NCI-H774 (cell line): ENCODE data around the gene PRKAB2.
"Not testable (repeated sequence)": the region's sequence is repeated elsewhere in the genome, so short reads cannot be mapped to it uniquely, and the experiment has no call there.

Experiments used
- DNase-seq: peaks from one replicate; lab custom pipeline; 2025; lab: John Stamatoyannopoulos, UW

Gene PRKAB2

DNA sequence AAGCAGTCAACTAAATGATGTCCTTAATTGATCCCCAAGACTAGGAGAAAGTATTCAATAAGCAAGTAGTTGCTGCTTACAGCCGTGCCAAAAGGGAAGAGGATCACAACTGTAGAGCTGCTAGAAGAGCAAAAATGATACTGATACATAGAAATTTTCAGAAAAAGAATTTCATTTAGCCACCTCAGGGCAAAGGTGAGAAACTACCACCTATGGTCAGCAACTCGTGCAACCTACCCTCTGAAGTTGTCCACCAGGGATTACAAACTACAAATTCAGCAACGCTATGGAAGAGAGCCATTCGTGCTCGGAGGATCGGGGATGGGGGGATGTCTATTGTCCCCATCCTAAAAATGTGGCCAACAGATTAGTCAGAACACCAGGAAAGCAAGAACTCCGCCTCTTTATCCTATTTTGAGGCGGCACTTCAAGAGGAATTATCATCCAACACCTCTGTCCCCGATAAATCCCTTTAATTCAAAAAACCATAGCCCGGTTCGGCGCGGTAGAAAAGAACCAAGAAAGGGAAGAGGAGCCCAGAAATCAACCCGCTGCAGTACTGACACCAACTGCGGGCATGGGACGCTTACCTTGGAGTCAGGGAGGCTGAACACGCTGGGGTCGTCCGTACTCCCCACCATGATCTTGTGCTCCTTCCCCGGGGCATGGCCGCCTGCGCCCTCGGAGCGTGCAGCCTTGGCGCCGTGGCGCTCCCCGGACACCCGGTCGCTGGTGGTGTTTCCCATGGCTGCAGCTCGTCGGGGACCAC lies 687 bp downstream of the PRKAB2 start:
- DNase-seq = no peak

DNA sequence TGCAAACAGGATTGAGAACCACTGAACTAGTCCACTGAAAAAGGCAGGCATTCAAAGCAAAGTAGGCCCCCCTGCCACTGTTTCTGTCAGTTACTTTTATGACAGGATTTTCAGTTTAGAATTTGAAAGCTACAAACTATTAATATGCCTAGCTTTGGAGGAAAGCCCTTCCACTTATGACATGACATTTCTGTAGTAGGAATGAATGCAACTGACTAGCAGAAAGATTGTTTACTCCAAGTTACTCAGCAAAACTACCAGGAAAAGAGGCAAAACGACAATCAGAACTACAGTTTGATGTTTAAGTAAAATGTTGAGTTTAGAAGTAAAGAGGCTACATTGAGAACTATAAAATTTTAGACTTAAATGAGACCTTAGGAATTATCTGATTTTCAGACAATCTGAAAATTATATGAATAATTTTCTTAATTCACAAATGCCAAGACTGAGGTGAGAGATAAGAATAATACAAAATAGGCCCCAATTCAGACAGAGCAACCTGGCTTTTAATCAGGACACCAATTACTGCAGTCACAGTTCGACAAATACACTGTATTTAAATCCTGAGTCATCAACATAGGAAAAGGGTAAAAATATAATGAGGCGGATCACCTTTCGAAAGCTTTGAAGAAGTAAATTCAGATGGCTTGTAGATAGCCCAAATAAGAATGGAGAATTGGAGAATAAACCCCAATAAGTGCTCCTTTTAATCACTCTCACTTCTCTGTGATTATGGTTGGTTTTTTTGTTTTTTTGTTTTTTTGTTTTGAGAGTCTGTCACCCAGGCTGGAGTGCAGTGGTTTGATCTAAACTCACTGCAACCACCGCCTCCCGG lies 2.2 kb downstream of the PRKAB2 start:
- DNase-seq = no peak

DNA sequence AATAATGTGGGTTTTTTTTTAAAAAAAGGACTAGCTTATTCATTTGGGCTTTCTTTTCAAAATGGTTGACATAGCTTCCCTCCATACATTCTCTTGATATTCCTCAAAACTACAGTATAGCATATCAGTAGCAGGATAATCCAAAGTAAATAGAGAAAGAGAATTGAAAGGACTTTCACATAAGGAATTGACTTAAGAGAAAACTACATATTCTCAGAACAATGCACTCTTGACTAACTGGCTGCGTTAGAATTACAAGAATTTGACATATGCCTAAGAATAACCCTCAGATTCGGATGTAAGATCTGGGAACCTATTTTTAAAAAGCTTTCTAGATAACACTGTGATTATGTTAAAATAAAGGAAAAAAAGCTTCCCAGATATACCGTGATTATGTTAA lies 3.1 kb downstream of the PRKAB2 start:
- no peak for DNase-seq

DNA sequence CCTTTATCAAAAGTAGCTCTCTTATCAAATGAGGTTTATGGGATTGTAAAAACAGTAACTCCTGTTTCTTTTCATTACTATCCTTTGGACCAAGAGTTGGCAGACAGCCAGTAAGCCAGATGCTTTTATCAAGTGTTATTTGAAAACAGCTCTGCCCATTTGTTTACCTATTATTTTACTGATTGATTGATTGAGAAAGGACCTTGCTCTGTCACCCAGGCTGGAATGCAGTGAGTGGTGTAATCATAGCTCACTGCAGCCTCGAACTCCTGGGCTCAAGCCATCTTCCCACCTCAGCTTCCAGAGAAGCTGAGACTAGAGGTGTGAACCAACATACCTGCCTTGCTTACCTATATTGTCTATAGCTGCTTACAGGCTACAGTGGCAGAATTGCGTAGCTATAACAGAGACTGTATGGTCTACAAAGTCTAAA lies 3.6 kb downstream of the PRKAB2 start:
- peak; percentile 22 for DNase-seq

DNA sequence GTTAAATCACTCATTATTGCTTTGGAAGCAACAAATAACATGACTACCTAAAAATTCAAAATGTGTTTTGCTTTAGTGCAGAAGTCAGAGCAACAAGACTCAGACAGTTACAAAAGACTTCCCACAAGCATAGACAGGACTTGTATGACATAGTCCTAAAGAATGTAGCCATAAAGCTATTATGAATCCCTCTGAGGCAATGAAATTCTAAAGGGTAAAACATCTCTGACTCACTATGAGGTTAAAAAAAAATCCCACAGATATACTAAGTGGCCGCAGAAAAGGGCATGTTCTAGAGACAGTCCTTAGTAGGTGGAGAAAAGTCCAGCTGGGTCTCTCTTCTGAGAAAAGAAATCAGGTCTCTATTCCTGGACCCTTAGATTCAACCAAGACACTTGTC lies 4.9 kb downstream of the PRKAB2 start:
- DNase-seq = no peak

DNA sequence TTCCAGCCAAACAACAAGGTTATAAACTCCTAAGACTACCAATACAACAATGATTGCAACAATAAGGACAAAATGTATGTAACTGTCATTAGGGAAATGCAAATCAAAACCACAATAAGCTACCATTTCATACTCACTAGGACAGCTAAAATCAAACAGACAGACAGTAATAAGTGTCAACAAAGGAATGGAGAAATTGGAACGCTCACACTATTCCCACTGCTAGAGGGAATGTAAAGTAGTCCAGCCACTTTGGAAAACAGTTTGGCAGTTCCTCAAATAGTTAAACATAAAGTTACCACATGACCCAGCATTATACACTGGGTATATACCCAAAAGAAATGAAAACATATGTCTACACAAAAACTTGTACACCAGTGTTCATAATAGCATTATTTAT lies 9.3 kb downstream of the PRKAB2 start:
- no peak for DNase-seq

DNA sequence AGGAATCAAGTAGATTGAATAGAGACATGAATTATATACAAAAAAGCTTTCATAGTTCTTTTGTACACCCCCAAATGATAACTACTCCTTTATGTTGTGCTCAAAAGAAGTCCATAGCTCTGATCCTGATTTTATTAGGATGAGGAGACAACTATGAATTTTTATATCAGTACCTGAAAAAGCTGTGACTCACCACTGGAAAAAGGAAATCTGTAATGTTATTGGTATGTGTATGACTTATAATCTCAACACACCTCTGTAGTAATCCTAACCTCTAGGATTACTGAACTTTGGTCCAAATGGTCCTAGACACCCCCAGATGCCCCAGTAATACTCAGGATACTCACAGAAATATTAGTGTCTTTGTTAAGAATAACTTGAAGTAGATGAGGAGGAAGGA lies 10.2 kb downstream of the PRKAB2 start:
- DNase-seq = no peak

DNA sequence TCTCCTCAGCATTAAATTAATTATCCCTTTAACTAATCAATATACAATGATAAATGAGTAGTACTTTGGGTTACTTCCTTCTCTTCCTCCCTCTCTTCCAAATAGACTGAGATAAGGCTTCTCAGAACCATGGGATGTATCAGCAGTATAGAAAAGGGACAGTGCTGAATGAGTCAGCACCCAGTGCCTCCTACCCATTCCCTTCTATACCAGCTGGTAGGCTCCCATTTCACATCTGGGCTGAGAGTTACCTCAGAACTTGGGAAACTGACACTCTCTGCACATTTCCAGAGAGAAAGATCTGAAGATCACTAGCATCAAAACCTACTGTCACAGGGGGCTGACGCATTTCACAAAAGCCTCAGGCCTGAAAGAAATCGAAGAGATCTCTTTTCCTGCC lies 15.2 kb downstream of the PRKAB2 start:
- DNase-seq = not testable (repeated sequence)

DNA sequence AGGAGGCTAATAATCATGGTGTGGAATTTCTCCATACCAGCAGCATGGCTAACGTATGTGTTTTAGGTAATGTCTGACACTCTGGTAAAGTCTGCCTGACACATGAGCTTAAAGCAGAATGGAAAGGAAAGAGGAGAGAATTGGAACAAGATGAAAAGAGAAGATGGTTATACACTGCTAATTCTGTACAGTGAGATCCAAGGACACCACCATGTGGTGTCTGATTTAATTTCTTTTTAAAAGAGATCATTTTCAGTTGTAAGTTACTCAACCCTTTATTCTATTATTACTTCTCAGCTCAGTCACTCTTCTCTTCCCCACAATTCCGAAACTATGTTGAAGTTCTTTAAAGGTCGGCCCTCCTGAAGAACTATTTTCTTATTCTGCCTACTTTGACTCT lies 15.6 kb downstream of the PRKAB2 start:
- no peak for DNase-seq

DNA sequence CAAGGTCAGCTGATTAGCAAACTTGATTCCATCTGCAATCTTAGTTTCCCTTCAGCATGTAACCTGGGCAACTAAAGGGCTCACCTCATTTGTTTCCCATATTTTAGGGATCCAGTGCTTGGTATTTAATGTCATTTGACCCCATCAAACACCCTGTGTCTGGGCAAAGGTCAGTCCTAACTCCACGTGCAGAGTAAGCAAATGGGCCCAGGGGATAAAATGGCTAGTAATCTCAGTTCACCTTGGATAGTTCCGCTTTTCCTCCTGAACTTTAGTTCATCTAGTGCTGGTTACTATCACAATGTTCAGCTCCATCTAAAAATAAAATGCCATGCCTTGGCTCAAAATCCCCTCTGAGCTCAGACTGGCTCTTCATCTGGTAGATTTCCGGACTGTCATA lies 19.5 kb downstream of the PRKAB2 start:
- DNase-seq = no peak

DNA sequence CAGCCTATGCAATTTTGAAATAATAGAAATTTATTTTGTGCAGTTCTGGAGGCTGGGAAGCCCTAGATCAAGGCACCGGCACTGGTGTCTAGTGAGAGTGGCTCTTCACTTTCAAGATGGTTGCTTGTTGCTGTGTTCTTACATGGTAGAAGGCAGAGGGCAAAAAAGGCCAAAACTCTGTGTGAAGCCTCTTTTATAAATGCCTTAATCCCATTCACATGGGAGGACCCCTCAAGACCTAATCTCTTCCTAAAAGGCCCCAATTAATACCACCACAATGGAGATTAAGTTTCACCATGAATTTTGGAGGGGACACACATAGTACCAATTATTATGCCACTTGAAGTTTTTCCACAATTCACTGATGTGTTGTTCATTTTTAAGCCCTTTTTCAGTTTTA lies 21.0 kb downstream of the PRKAB2 start:
- DNase-seq = no peak

DNA sequence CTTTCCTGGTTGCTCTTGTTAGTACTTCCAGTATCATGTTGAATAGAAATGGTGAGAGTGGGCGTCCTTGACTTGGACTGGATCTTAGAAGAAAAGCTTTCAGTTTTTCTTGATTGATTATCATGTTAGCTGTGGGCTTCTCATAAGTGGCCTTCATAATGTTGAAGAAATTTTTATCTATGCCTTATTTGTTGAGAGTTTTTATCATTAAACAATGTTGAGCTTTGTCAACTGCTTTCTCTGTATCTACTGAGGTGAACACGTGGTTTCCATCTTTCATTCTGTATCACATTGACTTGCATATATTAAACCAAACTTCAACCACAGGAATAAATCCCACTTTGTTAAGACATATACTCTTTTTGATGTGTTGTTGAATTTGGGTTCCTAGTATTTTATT lies 29.4 kb downstream of the PRKAB2 start:
- no peak for DNase-seq

DNA sequence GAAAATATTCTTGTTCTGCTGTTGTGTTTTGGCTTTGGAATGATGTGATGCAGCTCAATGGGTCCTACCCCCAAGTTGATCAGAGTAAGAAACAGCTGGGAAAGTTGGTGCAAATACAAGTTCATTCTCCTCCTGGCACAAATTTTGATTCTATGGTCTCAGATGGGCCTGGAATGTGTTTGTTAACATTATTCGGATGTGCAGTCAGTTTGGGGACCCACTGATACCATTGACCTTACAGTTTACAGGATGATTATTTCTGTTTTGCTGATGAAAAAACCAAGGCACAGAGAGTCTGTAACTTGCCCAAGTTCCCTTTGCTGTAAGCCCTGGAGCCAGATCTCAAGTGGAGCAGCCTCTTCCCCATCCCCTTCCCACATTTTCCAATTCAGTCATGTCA lies 41.5 kb downstream of the PRKAB2 start:
- not testable (repeated sequence) for DNase-seq

DNA sequence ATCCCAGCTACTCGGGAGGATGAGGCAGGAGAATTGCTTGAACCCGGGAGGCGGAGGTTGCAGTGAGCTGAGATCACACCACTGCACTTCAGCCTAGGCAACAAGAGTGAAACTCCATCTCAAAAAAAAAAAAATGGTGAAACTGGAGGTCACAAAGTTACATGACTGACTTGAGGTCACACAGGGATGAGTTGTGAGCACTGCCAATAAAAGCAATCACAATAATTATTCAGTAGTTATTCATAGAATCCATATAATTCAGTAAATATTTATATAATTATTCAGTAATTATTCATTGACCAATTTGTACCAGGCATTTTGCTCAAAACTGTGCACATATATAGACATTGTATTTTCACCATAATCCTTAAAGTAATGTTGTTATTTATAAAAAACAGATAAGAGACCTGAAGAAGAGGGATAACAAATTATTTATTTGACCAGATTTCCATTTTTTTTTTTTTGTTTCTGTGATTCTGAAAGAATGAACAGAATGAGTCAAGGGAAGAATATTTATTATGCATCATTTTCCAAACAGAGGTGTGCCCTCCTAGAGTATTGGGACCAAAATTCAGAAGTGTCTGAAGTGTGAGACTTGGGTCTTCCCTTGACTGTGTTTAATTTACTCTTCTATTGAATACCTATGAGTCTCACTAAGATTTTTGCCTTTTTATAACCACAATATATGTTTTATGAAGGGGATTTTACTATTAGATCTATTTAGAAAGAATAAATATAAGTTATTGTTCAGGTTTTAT lies 43.0 kb downstream of the PRKAB2 start:
- DNase-seq = no peak

DNA sequence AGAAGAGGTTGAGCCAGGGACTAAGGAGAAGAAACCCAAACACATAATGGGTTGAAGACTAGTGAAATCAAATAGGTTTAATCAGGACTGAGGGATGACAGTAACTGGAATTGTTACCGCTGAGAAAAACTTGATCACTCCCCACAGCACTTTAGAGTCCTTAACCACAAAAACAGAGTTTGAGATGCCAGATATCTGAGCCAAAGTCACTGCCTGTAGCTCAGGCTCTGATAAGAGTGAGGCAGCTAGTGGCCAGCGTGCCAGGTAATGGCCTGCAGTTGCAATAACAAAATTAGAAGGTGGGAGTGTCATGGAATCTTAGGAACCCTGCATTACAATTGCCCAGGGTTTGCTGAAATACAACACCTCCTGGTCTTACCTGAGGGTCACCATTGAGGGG lies 48.0 kb downstream of the PRKAB2 start:
- no peak for DNase-seq

DNA sequence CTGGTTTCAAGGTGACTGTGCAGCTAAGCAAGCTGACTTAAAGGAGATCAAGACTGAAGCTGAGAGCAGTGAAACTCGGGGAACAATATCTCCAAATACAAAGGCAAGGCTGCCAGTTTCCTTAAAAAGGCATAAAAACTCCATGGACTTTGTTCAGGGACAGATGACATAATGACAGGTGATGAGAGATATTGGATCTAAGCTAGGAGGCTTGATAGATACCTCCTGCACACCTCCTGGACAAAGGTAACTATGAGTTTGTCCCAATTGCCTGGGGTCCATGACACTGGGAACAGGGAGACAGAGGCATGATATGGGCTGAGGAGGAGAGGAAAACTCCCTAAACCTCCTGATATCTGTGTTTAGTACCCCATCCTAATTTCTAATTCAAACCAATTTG lies 55.2 kb downstream of the PRKAB2 start:
- DNase-seq = no peak

DNA sequence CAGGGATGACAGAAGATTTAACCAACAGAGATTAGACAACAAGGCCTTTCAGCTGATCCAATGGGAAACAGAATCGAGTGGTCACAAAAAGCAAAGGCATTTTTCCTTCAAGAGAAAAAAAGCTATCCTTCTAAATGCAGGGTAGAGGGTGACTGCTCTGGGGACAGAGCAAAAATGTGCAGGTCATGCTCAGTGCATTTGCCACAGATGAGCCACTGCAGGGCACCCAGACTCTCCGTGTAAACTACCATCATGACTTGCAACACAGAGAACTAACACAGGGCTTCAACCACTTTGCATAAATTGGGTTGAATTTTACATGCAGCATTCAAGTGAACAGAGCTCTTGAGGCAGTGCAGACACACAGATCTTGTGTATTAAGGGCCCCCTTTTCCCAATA lies 56.8 kb downstream of the PRKAB2 start:
- DNase-seq = no peak

DNA sequence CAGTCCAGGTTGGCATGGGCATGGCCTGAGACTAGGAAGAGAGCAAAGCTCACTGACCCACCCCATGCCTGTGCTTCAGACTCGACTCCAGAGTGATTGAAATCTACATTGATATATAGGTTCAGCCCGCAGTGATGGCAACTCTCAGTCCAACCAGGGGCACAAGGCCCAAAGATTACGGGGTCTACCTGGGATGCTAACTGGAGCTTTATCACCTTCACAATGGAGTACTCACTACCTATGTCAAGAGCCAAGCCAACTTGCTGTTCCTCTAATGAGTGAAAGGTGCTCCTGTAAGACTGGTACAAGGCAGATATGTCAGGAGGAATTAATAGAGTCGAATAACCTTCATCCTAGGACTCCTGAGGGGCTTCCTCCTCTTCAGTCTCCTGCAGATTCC lies 57.2 kb downstream of the PRKAB2 start:
- DNase-seq = not testable (repeated sequence)

DNA sequence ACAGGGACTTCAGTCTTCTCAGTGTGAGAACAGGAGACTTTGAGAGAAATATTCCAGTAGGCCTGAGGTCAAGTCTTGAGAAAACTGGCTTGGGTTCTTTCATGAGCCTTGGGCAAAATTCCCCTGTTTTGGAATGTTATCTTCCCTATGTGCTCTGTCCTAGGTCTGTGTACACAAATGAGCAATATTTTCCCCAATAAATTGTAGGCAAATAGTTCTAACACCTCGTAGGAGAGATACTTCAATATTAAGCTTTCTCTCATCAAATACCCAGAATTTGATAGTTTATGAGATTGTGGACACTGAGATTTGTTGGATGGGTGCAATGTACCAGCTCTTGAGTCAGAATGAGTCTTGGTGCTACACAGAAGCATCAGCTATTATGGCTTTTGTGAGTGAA lies 57.9 kb downstream of the PRKAB2 start:
- not testable (repeated sequence) for DNase-seq

DNA sequence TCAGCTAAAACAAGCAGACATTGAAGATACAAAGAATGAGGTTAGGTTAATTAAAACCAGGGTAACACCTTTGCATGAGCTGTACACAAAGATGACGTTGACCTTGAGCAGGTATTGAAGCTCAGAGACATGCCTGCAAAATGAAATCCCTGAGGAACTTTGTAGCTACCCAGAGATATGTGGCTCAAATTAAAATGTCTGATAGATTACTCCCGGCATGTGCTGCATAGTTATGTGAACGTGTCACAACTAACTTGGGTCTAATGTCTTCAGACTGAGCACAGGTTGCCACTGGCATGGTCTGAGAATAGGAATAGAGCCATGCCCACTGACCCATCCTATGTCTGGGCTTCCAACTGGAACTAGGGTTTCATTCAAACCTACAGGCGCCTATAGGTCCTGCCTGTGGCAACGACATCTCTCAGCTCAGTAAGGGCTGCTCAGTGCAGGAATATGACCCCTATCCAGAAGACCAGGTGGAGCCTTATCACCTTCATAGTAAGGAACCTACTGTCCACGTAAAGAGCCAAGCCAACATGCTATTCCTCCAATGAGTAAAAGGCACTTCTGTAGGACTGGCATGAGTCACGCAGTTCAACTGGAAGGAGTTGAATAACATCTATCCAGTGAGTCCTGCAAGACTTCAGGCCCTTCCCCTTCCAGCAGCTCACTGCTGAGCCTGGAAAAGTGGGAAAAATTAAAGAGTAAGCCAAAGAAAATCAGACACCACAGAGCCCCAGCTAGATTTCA lies 60.7 kb downstream of the PRKAB2 start:
- DNase-seq = no peak

DNA sequence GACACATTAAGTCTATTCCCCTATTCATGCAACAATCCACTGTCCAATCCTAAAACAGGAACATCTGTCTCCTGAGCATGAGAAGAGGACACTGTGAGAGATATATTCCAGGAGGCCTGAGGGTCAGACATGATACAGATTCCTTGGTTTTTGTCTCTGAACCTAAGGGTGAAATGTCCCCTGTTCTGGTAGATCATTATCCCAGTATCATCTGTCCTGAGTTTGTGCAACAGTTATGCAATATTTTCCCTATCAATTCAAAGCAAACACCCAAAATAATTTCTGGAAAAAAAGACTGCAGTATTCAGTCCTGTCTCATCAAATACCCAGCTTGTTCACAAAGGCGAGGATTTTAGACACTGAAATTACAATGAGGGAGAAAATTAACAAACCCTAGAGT lies 61.4 kb downstream of the PRKAB2 start:
- no peak for DNase-seq

DNA sequence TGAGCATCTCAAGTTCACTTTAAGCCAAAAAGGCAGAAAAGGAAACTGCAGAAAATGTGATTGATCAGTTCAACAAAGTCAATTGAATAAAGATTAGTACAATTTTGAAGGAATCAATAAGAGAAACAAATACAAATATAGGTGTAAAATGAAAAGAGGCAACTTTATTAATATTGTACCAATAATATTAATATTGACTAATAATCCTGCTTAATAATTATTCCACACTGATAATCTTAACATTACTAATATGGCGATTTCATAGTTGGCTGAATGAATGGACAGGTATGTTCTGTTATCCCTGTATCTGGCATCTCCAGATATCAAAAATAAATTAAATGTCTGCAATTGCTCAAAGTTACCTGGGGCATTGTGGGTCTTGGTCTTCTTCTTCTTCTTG lies 61.8 kb downstream of the PRKAB2 start:
- DNase-seq = no peak
